GM21381 (cell line): Measurements from ENCODE around the gene C9orf72.
A peak's percentile ranks its signal among the peaks of the same experiment; 100 is the strongest.

Experiments
- ATAC-seq: cut with Tn5 transposase; IDR thresholded peaks from one replicate; pipeline ENCODE4 v1.9.1; 2021; ENCODE audit warnings: mild to moderate bottlenecking, moderate library complexity; ENCODE audit not compliant: unreplicated experiment

C9orf72 gene

GRCh38 chr9:27539479-27540441 is 33.5 kb downstream of the C9orf72 start:
- ATAC-seq = peak; percentile 49

- ATAC-seq = no peak
These were observed 34.6 kb downstream of the C9orf72 start for GRCh38 chr9:27538647-27539046.

- no peak for ATAC-seq
These were observed 35.5 kb downstream of the C9orf72 start for GRCh38 chr9:27537756-27538155.

GRCh38 chr9:27537027-27537435 is 36.2 kb downstream of the C9orf72 start:
- no peak for ATAC-seq

- ATAC-seq = no peak
These were observed 37.1 kb downstream of the C9orf72 start for GRCh38 chr9:27536168-27536567.

- ATAC-seq = no peak
These were observed 37.6 kb downstream of the C9orf72 start for GRCh38 chr9:27535701-27536118.

GRCh38 chr9:27534658-27535209 is 38.5 kb downstream of the C9orf72 start:
- ATAC-seq = no peak

GRCh38 chr9:27534131-27534530 is 39.1 kb downstream of the C9orf72 start:
- ATAC-seq = no peak

GRCh38 chr9:27533311-27533710 is 40.0 kb downstream of the C9orf72 start:
- ATAC-seq = no peak

GRCh38 chr9:27532046-27532445 is 41.2 kb downstream of the C9orf72 start:
- no peak for ATAC-seq

- ATAC-seq = no peak
These were observed 42.1 kb downstream of the C9orf72 start for GRCh38 chr9:27530915-27531755.

GRCh38 chr9:27529316-27530278 is 43.7 kb downstream of the C9orf72 start, which contains the start of gene MOB3B:
Gene MOB3B (minus strand): TSS chr9:27529814. CDS start chr9:27455550, 74,264 bp downstream.
- ATAC-seq = peak; percentile 76

- ATAC-seq = peak; percentile 43
These were observed 44.4 kb downstream of the C9orf72 start for GRCh38 chr9:27528886-27529315.

- peak; percentile 60 for ATAC-seq
These were observed 45.0 kb downstream of the C9orf72 start for GRCh38 chr9:27528076-27528885.

GRCh38 chr9:27527702-27528075 is 45.6 kb downstream of the C9orf72 start:
- no peak for ATAC-seq

- ATAC-seq = no peak
These were observed 49.0 kb downstream of the C9orf72 start, which contains the start of gene IFNK for GRCh38 chr9:27524236-27524635. Gene IFNK (plus strand): TSS chr9:27524290. CDS start chr9:27524337, 47 bp downstream.

- ATAC-seq = no peak
These were observed 50.1 kb downstream of the C9orf72 start for GRCh38 chr9:27523141-27523540.

- ATAC-seq = no peak
These were observed 52.3 kb downstream of the C9orf72 start for GRCh38 chr9:27520986-27521385.
